Gastrocnemius medialis (tissue), 4 donors: ENCODE results near the gene EGF.

Source experiments
- POLR2A ChIP-seq, 2 donors: fragments of 450-650 bp; IDR thresholded peaks; one replicate each; pipeline ENCODE4 v1.6.1; 2017; ENCODE audit warnings: antibody characterized with exemption in 2 of 2, mild to moderate bottlenecking in 2 of 2, moderate library complexity in 2 of 2
- TF ChIP-seq, protein P1 (sequence below), 5 experiments: fragments of 450-650 bp in 3 of 5; fragments of 200-600 bp in 2 of 5; sonication (generic) in 2 of 5; IDR thresholded peaks in 4 of 5; conservative IDR thresholded peaks in 1 of 5; 1 replicate in 4 of 5; 2 replicates in 1 of 5; pipeline ENCODE4 v1.5.1; 2016 to 2019; ENCODE audit warnings: antibody characterized with exemption in 5 of 5, mild to moderate bottlenecking in 3 of 5, moderate library complexity in 3 of 5

DNA sequence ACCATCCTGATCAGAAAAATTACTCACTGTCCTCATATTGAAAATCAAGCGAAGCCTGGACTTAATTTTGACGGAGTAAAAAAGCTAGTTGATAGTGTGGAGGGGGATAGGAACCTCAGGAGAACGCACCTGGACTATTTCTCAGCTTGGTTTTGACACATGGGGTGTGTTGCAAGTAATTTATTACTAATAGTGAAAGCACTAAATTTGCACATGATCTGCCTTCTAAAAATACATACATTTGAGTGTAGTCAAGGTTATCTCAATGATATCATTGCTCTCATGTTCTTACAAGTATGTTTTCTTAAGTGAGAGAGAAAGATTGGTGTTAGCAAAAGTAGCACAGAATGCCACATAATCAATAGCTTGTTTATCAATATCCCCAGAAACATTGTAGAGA, 35.3 kb upstream of the EGF start:
- TF ChIP-seq, protein P1, sequence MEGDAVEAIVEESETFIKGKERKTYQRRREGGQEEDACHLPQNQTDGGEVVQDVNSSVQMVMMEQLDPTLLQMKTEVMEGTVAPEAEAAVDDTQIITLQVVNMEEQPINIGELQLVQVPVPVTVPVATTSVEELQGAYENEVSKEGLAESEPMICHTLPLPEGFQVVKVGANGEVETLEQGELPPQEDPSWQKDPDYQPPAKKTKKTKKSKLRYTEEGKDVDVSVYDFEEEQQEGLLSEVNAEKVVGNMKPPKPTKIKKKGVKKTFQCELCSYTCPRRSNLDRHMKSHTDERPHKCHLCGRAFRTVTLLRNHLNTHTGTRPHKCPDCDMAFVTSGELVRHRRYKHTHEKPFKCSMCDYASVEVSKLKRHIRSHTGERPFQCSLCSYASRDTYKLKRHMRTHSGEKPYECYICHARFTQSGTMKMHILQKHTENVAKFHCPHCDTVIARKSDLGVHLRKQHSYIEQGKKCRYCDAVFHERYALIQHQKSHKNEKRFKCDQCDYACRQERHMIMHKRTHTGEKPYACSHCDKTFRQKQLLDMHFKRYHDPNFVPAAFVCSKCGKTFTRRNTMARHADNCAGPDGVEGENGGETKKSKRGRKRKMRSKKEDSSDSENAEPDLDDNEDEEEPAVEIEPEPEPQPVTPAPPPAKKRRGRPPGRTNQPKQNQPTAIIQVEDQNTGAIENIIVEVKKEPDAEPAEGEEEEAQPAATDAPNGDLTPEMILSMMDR (IDR thresholded peaks at IDR 0.05 in 4 of 5, conservative IDR thresholded peaks at IDR 0.05 in 1 of 5): no peak
- no peak for TF ChIP-seq POLR2A (IDR thresholded peaks at IDR 0.05)
